ENCODE measurements around the gene GCH1. TPM values are rescaled to one million over a fixed set of nuclear protein-coding genes. Genes with fewer than 3 reads are reported as not detected.
"Not testable (repeated sequence)": the region's sequence is repeated elsewhere in the genome, so short reads cannot be mapped to it uniquely, and the experiment has no call there.

Gene GCH1
- total and polyA plus RNA-seq, 4 donors = 7.2 to 44.9 (median 14.8) TPM

DNA sequence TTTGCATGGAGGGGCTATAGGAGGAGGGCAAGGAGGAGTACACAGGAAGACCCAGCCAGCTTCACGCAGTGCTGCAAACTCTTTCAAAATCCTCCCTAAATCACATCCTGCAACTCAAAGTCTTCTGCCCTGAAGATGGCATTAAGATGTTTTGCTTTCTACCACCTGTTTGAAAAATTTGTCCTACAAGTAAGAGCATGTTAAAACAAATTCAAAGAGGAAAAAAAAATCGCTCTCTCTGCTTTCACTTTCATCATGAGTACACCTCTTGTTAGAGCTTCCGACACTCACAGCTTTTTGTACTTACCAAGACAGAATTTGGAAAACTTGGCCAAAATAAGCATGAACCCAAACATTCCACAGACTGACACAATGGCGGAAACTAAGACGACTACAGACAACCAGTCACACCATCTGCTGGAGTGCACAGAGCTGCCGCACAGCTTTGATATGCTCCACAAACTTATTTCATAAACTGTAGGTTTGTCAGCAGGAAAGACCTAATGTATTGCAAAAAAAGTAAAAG is 21.3 kb downstream of the GCH1 start:
- Histone ChIP-seq H3K27ac (ENCODE audit: low read depth in 1 of 2, low read length in 1 of 2) (peak overlapping the region; percentile 33 to 80), H3K36me3 (ENCODE audit: control insufficient read depth in 4 of 4, insufficient read depth in 4 of 4, low read length in 4 of 4) (no peaks in the 10 kb centered on the region), H3K9me3 (ENCODE audit: control insufficient read depth in 4 of 4, insufficient read depth in 3 of 4, low read length in 3 of 4) (no peaks in the 10 kb centered on the region), H3K4me3 (no peak overlapping the region), H3K4me1 (ENCODE audit: control insufficient read depth in 5 of 5, insufficient read depth in 5 of 5, low read length in 5 of 5) (peaks cover 0 to 15% (median 2%) of the 10 kb centered on the region in 5 donors), H3K9ac (ENCODE audit: insufficient read depth in 1 of 2, low read length in 2 of 2) (peak overlapping the region in 1 of 2 donors; percentile 85), H3K27me3 (ENCODE audit: control insufficient read depth in 3 of 3, insufficient read depth in 3 of 3, low read length in 2 of 3) (no peaks in the 10 kb centered on the region)
- no peak for TF ChIP-seq CTCF (IDR thresholded peaks at IDR 0.05; ENCODE audit: control extremely low read depth, extremely low read depth)
- DNase-seq (peak; percentile 54 to 79 (median 74)), ATAC-seq (ENCODE audit: insufficient read depth, low FRiP score) (peak; percentile 61)
- 0 to 2% methylated on average over 6 of the region's 6 CpGs for WGBS, 2 donors

DNA sequence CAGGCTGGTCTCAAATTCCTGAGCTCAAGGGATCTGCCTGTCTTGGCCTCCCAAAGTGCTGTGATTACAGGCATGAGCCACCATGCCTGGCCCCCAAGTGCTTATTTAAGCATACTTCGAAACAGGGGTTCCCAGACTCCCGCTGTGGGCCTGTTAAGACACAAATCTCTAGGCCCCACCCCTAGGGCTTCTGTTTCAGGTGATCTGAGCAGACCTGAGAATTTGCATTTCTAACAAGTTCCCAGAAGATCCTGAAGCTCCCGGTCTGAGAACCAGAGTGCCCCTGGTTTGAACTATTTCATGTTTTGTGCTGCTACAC is 25.0 kb downstream of the GCH1 start:
- ATAC-seq (ENCODE audit: insufficient read depth, low FRiP score) (no peak), DNase-seq (no peak)
- no peaks in the 10 kb centered on the region for H3K9me3 ChIP-seq (ENCODE audit: control insufficient read depth in 4 of 4, insufficient read depth in 3 of 4, low read length in 3 of 4)
- no peak overlapping the region for H3K4me3 ChIP-seq
- H3K27ac ChIP-seq (ENCODE audit: low read depth in 1 of 2, low read length in 1 of 2) = no peak overlapping the region
- peaks cover 0 to 14% (median 0%) of the 10 kb centered on the region in 5 donors for H3K4me1 ChIP-seq (ENCODE audit: control insufficient read depth in 5 of 5, insufficient read depth in 5 of 5, low read length in 5 of 5)
- no peaks in the 10 kb centered on the region for H3K27me3 ChIP-seq (ENCODE audit: control insufficient read depth in 3 of 3, insufficient read depth in 3 of 3, low read length in 2 of 3)
- 78 to 82% methylated on average over 3 of the region's 3 CpGs for WGBS, 2 donors
- H3K9ac ChIP-seq (ENCODE audit: insufficient read depth in 1 of 2, low read length in 2 of 2) = no peak overlapping the region
- TF ChIP-seq CTCF (IDR thresholded peaks at IDR 0.05; ENCODE audit: control extremely low read depth, extremely low read depth) = no peak
- no peaks in the 10 kb centered on the region for H3K36me3 ChIP-seq (ENCODE audit: control insufficient read depth in 4 of 4, insufficient read depth in 4 of 4, low read length in 4 of 4)

DNA sequence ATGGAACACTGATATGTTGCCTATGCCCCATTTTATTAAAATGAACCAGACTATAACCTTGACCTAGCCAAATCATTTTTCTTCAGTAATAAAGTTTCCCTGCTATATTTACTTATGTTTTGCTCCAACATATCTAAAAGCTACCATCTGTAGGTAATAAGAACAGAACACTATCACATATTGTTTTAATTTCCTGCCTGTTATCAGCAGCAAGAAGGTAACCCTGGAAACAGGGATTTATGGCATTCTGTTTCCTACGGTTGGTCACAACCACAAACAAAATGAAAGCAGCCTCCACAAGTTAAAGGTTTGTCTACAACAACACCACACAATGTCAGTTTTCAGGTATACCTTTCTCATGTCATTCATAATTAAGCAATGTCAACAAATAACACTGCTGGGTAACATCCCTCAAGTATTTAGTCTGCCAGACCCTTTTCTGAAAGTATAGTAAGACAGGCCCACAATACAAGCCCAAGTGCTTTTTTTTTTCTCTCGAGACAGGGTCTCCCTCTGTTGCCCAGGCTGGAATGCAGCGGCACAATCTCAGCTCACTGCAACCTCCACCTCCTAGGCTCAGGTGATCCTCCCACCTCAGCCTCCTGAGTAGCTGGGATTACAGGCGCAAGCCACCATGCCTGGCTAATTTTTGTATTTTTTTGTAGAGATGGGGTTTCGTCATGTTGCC is 25.5 kb downstream of the GCH1 start:
- 71 to 79% methylated on average over 5 of the region's 5 CpGs for WGBS, 2 donors
- ATAC-seq (ENCODE audit: insufficient read depth, low FRiP score) = no peak
- no peak overlapping the region for H3K27ac ChIP-seq (ENCODE audit: low read depth in 1 of 2, low read length in 1 of 2)
- no peak overlapping the region for H3K4me3 ChIP-seq
- no peaks in the 10 kb centered on the region for H3K36me3 ChIP-seq (ENCODE audit: control insufficient read depth in 4 of 4, insufficient read depth in 4 of 4, low read length in 4 of 4)
- DNase-seq = no peak
- no peaks in the 10 kb centered on the region for H3K9me3 ChIP-seq (ENCODE audit: control insufficient read depth in 4 of 4, insufficient read depth in 3 of 4, low read length in 3 of 4)
- peaks cover 0 to 9% (median 0%) of the 10 kb centered on the region in 5 donors for H3K4me1 ChIP-seq (ENCODE audit: control insufficient read depth in 5 of 5, insufficient read depth in 5 of 5, low read length in 5 of 5)
- H3K27me3 ChIP-seq (ENCODE audit: control insufficient read depth in 3 of 3, insufficient read depth in 3 of 3, low read length in 2 of 3) = no peaks in the 10 kb centered on the region
- no peak overlapping the region for H3K9ac ChIP-seq (ENCODE audit: insufficient read depth in 1 of 2, low read length in 2 of 2)
- no peak for TF ChIP-seq CTCF (IDR thresholded peaks at IDR 0.05; ENCODE audit: control extremely low read depth, extremely low read depth)

GRCh38 chr14:54875648-54876047 is 27.0 kb downstream of the GCH1 start:
- not testable (repeated sequence) for H3K36me3 ChIP-seq (ENCODE audit: control insufficient read depth in 4 of 4, insufficient read depth in 4 of 4, low read length in 4 of 4); H3K4me3 ChIP-seq; DNase-seq; H3K9ac ChIP-seq (ENCODE audit: insufficient read depth in 1 of 2, low read length in 2 of 2); ATAC-seq (ENCODE audit: insufficient read depth, low FRiP score); H3K27me3 ChIP-seq (ENCODE audit: control insufficient read depth in 3 of 3, insufficient read depth in 3 of 3, low read length in 2 of 3); H3K4me1 ChIP-seq (ENCODE audit: control insufficient read depth in 5 of 5, insufficient read depth in 5 of 5, low read length in 5 of 5); H3K9me3 ChIP-seq (ENCODE audit: control insufficient read depth in 4 of 4, insufficient read depth in 3 of 4, low read length in 3 of 4); H3K27ac ChIP-seq (ENCODE audit: low read depth in 1 of 2, low read length in 1 of 2)
- 100% methylated on average over 1 to 2 of the region's 2 CpGs for WGBS, 2 donors

DNA sequence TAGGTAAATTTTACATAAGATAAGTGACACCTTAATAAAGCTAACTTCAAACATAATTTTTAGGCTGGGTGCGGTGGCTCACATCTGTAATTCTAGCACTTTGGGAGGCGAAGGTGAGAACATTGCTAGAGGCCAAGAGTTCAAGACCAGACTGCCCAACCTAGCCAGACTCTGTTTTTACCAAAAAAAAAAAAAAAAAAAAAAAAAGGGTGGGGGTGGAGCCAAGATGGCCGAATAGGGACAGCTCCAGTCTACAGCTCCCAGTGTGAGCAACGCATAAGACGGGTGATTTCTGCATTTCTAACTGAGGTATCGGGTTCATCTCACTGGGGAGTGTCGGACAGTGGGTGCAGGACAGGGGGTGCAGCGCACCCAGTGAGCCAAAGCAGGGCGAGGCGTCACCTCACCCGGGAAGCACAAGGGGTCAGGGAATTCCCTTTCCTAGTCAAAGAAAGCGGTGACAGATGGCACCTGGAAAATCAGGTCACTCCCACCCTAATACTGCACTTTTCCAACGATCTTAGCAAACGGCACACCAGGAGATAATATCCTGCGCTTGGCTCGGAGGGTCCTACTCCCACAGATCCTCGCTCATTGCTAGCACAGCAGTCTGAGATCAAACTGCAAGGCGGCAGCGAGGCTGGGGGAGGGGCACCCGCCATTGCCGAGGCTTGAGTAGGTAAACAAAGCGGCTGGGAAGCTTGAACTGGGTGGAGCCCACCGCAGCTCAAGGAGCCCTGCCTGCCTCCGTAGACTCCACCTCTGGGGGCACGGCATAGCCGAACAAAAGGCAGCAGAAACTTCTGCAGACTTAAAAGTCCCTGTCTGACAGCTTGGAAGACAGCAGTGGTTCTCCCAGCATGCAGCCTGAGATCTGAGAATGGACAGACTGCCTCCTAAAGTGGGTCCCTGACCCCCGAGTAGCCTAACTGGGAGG is 32.2 kb downstream of the GCH1 start:
- not testable (repeated sequence) for ATAC-seq (ENCODE audit: insufficient read depth, low FRiP score); H3K9me3 ChIP-seq (ENCODE audit: control insufficient read depth in 4 of 4, insufficient read depth in 3 of 4, low read length in 3 of 4); H3K9ac ChIP-seq (ENCODE audit: insufficient read depth in 1 of 2, low read length in 2 of 2); H3K36me3 ChIP-seq (ENCODE audit: control insufficient read depth in 4 of 4, insufficient read depth in 4 of 4, low read length in 4 of 4); H3K27me3 ChIP-seq (ENCODE audit: control insufficient read depth in 3 of 3, insufficient read depth in 3 of 3, low read length in 2 of 3)
- Histone ChIP-seq H3K4me3 (peak overlapping the region; percentile 31), H3K27ac (ENCODE audit: low read depth in 1 of 2, low read length in 1 of 2) (peak overlapping the region in 1 of 2 donors; percentile 53), H3K4me1 (ENCODE audit: control insufficient read depth in 5 of 5, insufficient read depth in 5 of 5, low read length in 5 of 5) (peaks cover 0 to 18% (median 2%) of the 10 kb centered on the region in 5 donors)
- peak in 2 of 3 donors; percentile 46 to 60 for DNase-seq
- 41 to 78% methylated on average over 25 to 27 of the region's 27 CpGs for WGBS, 2 donors
